ENCODE measurements around the gene OTUD7B. TPM values are rescaled to one million over a fixed set of nuclear protein-coding genes. Genes with fewer than 3 reads are reported as not detected.
"Not testable (repeated sequence)": the region's sequence is repeated elsewhere in the genome, so short reads cannot be mapped to it uniquely, and the experiment has no call there.

The OTUD7B gene
- total RNA-seq, result 10 to 100 TPM; 30.3 to 34.8 TPM

DNA sequence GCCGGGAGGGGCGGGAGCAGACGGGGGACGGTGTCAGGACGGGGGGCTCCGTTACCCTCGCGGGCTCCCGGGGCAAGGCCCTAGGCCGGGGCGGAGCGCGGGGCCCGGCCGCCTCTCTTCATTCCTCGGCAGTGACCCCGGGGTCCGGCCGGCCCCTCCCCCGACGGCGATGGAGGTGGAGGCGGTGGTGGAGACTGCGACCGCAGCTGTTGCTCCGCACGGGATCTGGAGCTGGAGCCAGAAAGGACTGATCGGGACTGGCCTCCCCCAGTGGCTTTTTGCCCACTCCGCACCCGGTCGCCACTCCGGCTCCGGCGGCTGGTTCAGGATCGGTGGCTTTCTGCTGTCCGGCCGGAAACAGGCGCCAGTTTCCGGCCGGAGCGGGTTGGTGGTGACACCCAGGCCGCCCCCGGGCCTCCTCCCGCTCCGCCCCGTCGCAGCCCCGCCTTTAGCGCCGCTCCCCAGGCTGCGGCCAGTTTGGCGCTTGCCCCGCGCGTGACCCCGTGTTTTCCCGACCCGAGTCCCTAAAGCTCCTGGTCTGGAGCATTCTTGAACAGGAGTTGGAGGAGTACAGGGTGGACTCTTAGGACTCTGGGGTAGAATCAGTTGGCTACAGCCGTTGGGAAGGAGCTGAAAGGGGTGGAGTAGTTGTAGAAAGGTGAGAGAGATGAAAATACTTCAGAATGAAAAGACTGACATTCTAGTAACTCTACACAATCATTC, at the start of gene OTUD7B:
OTUD7B (minus strand) TSS at position 334 of the 723 bp plus-strand sequence. CDS start 33,216 bp downstream, outside the sequence.
- Mint-ChIP-seq H3K36me3 (ENCODE audit: insufficient read depth in 2 of 2) (peaks cover 7 to 9% of the 10 kb centered on the region in 2 donors), H3K4me1 (ENCODE audit: low read depth) (peaks cover 31% of the 10 kb centered on the region), H3K9me3 (no peaks in the 10 kb centered on the region), H3K27ac (peak within 1 kb of the TSS; percentile 99), H3K27me3 (ENCODE audit: low read depth) (no peaks in the 10 kb centered on the region), H3K4me3 (peak within 1 kb of the TSS; percentile 94 to 97)
- peak; percentile 74 to 82 for ATAC-seq (replicated peaks in 1 of 2)
- DNase-seq, result peak; percentile 81 to 88

- Mint-ChIP-seq H3K27me3 (ENCODE audit: low read depth) (no peaks in the 10 kb centered on the region), H3K4me1 (ENCODE audit: low read depth) (peaks cover 2% of the 10 kb centered on the region), H3K9me3 (no peaks in the 10 kb centered on the region), H3K4me3 (no peak overlapping the region), H3K27ac (no peak overlapping the region), H3K36me3 (ENCODE audit: insufficient read depth in 2 of 2) (no peaks in the 10 kb centered on the region)
- ATAC-seq (replicated peaks in 1 of 2) (no peak), DNase-seq (no peak)
Measured at GRCh38 chr1:150060260-150060659, 49.7 kb upstream of the OTUD7B start.

GRCh38 chr1:150056407-150056806, 45.9 kb upstream of the OTUD7B start:
- no peaks in the 10 kb centered on the region for H3K9me3 Mint-ChIP-seq
- DNase-seq (no peak), ATAC-seq (replicated peaks in 1 of 2) (no peak)
- H3K27me3 Mint-ChIP-seq (ENCODE audit: low read depth), result no peaks in the 10 kb centered on the region
- no peaks in the 10 kb centered on the region for H3K4me1 Mint-ChIP-seq (ENCODE audit: low read depth)
- H3K27ac Mint-ChIP-seq, result no peak overlapping the region
- H3K36me3 Mint-ChIP-seq (ENCODE audit: insufficient read depth in 2 of 2), result no peaks in the 10 kb centered on the region
- no peak overlapping the region for H3K4me3 Mint-ChIP-seq

- ATAC-seq (replicated peaks in 1 of 2); H3K27me3 Mint-ChIP-seq (ENCODE audit: low read depth); H3K9me3 Mint-ChIP-seq; H3K27ac Mint-ChIP-seq; H3K4me1 Mint-ChIP-seq (ENCODE audit: low read depth); H3K36me3 Mint-ChIP-seq (ENCODE audit: insufficient read depth in 2 of 2); H3K4me3 Mint-ChIP-seq; DNase-seq: not testable (repeated sequence)
Measured at GRCh38 chr1:150055507-150055906, 45.0 kb upstream of the OTUD7B start.

DNA sequence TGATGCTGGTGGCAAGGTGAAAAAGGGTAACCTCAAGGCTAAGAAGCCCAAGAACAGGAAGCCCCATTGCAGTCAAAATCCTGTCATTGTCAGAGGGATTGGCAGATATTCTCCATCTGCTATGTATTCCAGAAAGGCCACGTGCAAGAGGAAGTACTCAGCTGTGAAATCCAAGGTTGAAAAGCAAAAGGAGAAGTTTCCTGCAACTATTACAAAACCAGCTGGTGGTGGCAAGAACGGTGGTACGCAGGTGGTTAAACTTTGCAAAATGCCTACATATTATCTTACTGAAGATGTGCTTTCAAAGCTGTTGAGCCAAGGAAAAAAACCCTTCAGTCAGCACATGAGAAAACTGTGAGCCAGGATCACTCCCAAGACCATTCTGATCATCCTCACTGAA, 43.4 kb upstream of the OTUD7B start:
- ATAC-seq (replicated peaks in 1 of 2), result no peak
- H3K27me3 Mint-ChIP-seq (ENCODE audit: low read depth), result no peaks in the 10 kb centered on the region
- peaks cover 6% of the 10 kb centered on the region for H3K4me1 Mint-ChIP-seq (ENCODE audit: low read depth)
- DNase-seq, result no peak
- no peaks in the 10 kb centered on the region for H3K9me3 Mint-ChIP-seq
- no peaks in the 10 kb centered on the region for H3K36me3 Mint-ChIP-seq (ENCODE audit: insufficient read depth in 2 of 2)
- H3K27ac Mint-ChIP-seq, result no peak overlapping the region
- no peak overlapping the region for H3K4me3 Mint-ChIP-seq

- H3K27ac Mint-ChIP-seq; DNase-seq; H3K36me3 Mint-ChIP-seq (ENCODE audit: insufficient read depth in 2 of 2): not testable (repeated sequence)
Measured at GRCh38 chr1:150051905-150052412, 41.4 kb upstream of the OTUD7B start.

GRCh38 chr1:150051089-150051373, 40.5 kb upstream of the OTUD7B start:
- DNase-seq (no peak), ATAC-seq (replicated peaks in 1 of 2) (no peak)
- H3K9me3 Mint-ChIP-seq, result no peaks in the 10 kb centered on the region
- no peak overlapping the region for H3K27ac Mint-ChIP-seq
- peaks cover 6% of the 10 kb centered on the region for H3K4me1 Mint-ChIP-seq (ENCODE audit: low read depth)
- H3K36me3 Mint-ChIP-seq (ENCODE audit: insufficient read depth in 2 of 2), result no peaks in the 10 kb centered on the region
- H3K4me3 Mint-ChIP-seq, result no peak overlapping the region
- H3K27me3 Mint-ChIP-seq (ENCODE audit: low read depth), result no peaks in the 10 kb centered on the region

More at GRCh38 chr1:150051905-150052412, 41.4 kb upstream of the OTUD7B start:
- H3K4me1 Mint-ChIP-seq (ENCODE audit: low read depth); ATAC-seq (replicated peaks in 1 of 2); H3K9me3 Mint-ChIP-seq; H3K4me3 Mint-ChIP-seq; H3K27me3 Mint-ChIP-seq (ENCODE audit: low read depth): not testable (repeated sequence)

DNA sequence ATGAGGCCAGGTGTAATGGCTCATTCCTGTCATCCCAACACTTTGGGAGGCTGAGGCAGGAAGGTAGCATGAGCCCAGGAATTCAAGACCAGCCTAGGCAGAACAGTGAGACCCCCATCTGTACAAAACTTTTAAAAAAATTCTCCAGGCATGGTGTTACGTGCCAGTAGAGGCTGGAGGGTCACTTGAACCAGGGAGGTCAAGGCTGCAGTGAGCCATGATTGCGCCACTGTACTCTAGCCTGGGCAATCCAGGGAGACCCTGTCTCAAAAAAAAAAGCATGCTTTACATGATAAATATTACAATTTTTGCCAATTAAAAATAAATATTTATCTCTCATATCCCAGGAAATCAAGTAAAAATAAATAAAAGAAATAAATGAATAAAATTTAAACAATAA, 39.4 kb upstream of the OTUD7B start:
- Mint-ChIP-seq H3K9me3 (no peaks in the 10 kb centered on the region), H3K27me3 (ENCODE audit: low read depth) (no peaks in the 10 kb centered on the region), H3K4me1 (ENCODE audit: low read depth) (peaks cover 6% of the 10 kb centered on the region), H3K27ac (no peak overlapping the region), H3K36me3 (ENCODE audit: insufficient read depth in 2 of 2) (no peaks in the 10 kb centered on the region), H3K4me3 (no peak overlapping the region)
- ATAC-seq (replicated peaks in 1 of 2) (no peak), DNase-seq (no peak)

GRCh38 chr1:150034336-150034735, 23.8 kb upstream of the OTUD7B start:
- H3K36me3 Mint-ChIP-seq (ENCODE audit: insufficient read depth in 2 of 2), result no peaks in the 10 kb centered on the region
- H3K4me1 Mint-ChIP-seq (ENCODE audit: low read depth), result no peaks in the 10 kb centered on the region
- DNase-seq (no peak), ATAC-seq (replicated peaks in 1 of 2) (no peak)
- H3K27me3 Mint-ChIP-seq (ENCODE audit: low read depth), result peaks cover 6% of the 10 kb centered on the region
- no peak overlapping the region for H3K27ac Mint-ChIP-seq
- H3K9me3 Mint-ChIP-seq, result no peaks in the 10 kb centered on the region
- no peak overlapping the region for H3K4me3 Mint-ChIP-seq

- Mint-ChIP-seq H3K36me3 (ENCODE audit: insufficient read depth in 2 of 2) (no peaks in the 10 kb centered on the region), H3K27ac (no peak overlapping the region), H3K9me3 (no peaks in the 10 kb centered on the region), H3K4me1 (ENCODE audit: low read depth) (no peaks in the 10 kb centered on the region), H3K27me3 (ENCODE audit: low read depth) (peaks cover 6% of the 10 kb centered on the region), H3K4me3 (no peak overlapping the region)
- no peak for ATAC-seq (replicated peaks in 1 of 2)
- no peak for DNase-seq
Measured at GRCh38 chr1:150028322-150028721, 17.8 kb upstream of the OTUD7B start.

GRCh38 chr1:150024156-150024555, 13.6 kb upstream of the OTUD7B start:
- ATAC-seq (replicated peaks in 1 of 2) (no peak), DNase-seq (no peak)
- Mint-ChIP-seq H3K4me3 (no peak overlapping the region), H3K27me3 (ENCODE audit: low read depth) (no peaks in the 10 kb centered on the region), H3K4me1 (ENCODE audit: low read depth) (no peaks in the 10 kb centered on the region), H3K9me3 (no peaks in the 10 kb centered on the region), H3K36me3 (ENCODE audit: insufficient read depth in 2 of 2) (no peaks in the 10 kb centered on the region), H3K27ac (no peak overlapping the region)

DNA sequence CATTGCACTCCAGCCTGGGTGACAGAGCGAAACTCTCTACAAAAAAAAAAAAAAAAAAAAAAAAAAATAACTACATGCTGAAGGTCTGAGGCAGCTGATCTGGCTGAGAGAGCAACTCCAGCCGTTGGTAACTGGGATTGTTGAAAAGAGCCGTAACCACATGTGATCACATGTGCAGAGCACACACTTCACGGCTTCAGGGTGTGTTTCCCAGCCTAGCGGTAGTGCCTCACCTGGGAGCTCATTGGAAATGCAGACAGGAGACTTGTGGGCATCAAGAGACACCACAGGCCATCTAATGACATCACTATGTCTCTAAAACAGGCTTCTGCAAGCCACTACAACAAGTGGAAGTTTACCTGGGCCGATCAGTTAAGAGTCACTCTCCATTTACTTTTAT, 11.8 kb upstream of the OTUD7B start:
- H3K27ac Mint-ChIP-seq, result no peak overlapping the region
- H3K27me3 Mint-ChIP-seq (ENCODE audit: low read depth), result no peaks in the 10 kb centered on the region

DNA sequence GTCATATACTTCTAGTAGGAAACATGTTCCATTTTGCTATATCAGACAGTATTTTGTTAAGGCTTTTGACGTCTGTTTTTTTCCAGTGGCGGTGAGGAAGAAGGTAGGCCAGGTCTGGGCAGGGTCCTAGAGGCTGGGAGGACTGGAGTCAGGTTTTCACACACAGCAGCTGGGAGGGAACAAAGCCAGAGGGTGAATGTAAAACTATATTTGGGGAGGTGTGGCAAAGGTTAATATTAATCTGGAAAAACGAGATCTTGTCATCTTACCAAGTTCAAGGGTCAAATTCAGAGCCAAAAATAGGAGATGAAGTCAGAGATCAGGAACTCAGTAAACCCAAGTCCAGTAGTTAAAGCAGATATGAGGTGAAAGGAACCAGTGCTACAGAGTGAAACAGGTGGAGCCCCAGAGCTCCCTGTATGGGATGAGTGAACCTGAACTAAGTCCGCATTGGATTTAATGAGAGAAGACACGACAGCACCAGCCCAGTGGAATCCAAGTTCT, 10.7 kb upstream of the OTUD7B start:
- Mint-ChIP-seq H3K36me3 (ENCODE audit: insufficient read depth in 2 of 2) (no peaks in the 10 kb centered on the region), H3K4me1 (ENCODE audit: low read depth) (no peaks in the 10 kb centered on the region), H3K4me3 (no peak overlapping the region), H3K9me3 (no peaks in the 10 kb centered on the region), H3K27me3 (ENCODE audit: low read depth) (no peaks in the 10 kb centered on the region), H3K27ac (no peak overlapping the region)
- no peak for DNase-seq
- no peak for ATAC-seq (replicated peaks in 1 of 2)

More for the DNA sequence above, 11.8 kb upstream of the OTUD7B start:
- Mint-ChIP-seq H3K4me1 (ENCODE audit: low read depth) (no peaks in the 10 kb centered on the region), H3K36me3 (ENCODE audit: insufficient read depth in 2 of 2) (no peaks in the 10 kb centered on the region), H3K4me3 (no peak overlapping the region), H3K9me3 (no peaks in the 10 kb centered on the region)
- no peak for ATAC-seq (replicated peaks in 1 of 2)
- DNase-seq, result no peak

- no peaks in the 10 kb centered on the region for H3K9me3 Mint-ChIP-seq
- H3K27me3 Mint-ChIP-seq (ENCODE audit: low read depth), result no peaks in the 10 kb centered on the region
- H3K4me3 Mint-ChIP-seq, result no peak overlapping the region
- ATAC-seq (replicated peaks in 1 of 2) (no peak), DNase-seq (no peak)
- H3K36me3 Mint-ChIP-seq (ENCODE audit: insufficient read depth in 2 of 2), result no peaks in the 10 kb centered on the region
- no peaks in the 10 kb centered on the region for H3K4me1 Mint-ChIP-seq (ENCODE audit: low read depth)
- H3K27ac Mint-ChIP-seq, result no peak overlapping the region
Measured at GRCh38 chr1:150020711-150021110, 10.2 kb upstream of the OTUD7B start.
